Activated B cell treated with CpG ODN at 0.5 μM for 24 hours (primary cell): ENCODE data around the gene NLK. TPM values are rescaled to one million over a fixed set of nuclear protein-coding genes. Genes with fewer than 3 reads are reported as not detected.

Experiments used
- ATAC-seq: fragments of 200-7000 bp; cut with Tn5 transposase; one replicate; pipeline ENCODE4 v1.10.0; 2021; ENCODE audit warnings: low read depth, mild to moderate bottlenecking, moderate library complexity
- CTCF ChIA-PET: fragments of 350-600 bp; sonication (Branson Sonifier 250); formaldehyde crosslinking; loops from one replicate; lab custom pipeline; 2021; ENCODE audit warnings: antibody characterized with exemption; lab: Charles Lee
- POLR2A ChIA-PET: fragments of 350-600 bp; sonication (Branson Sonifier 250); formaldehyde crosslinking; loops from one replicate; lab custom pipeline; 2021; ENCODE audit warnings: antibody characterized with exemption; lab: Charles Lee
- DNase-seq: peaks from one replicate; pipeline ENCODE4 v3.0.0; 2022
- H3K27ac Mint-ChIP-seq: one replicate; pipeline ENCODE4 v1.8.0; 2020; ENCODE audit warnings: mixed read lengths
- H3K27me3 Mint-ChIP-seq: one replicate; pipeline ENCODE4 v1.8.0; 2021; ENCODE audit warnings: mixed read lengths
- H3K36me3 Mint-ChIP-seq: one replicate; pipeline ENCODE4 v1.8.0; 2021; ENCODE audit warnings: low read depth, mixed read lengths
- H3K4me1 Mint-ChIP-seq: one replicate; pipeline ENCODE4 v1.8.0; 2021; ENCODE audit warnings: mixed read lengths
- H3K4me3 Mint-ChIP-seq: one replicate; pipeline ENCODE4 v1.8.0; 2020; ENCODE audit warnings: mild to moderate bottlenecking, mixed read lengths
- H3K9me3 Mint-ChIP-seq: one replicate; pipeline ENCODE4 v1.8.0; 2020; ENCODE audit warnings: mixed read lengths
- intact Hi-C: fragments of 100-400 bp; cut with micrococcal nuclease; formaldehyde crosslinking; loops from one replicate; pipeline ENCODE4 v1.15.1; 2024
- total RNA-seq: library from RNA; stranded (reverse); gene quantifications from 2 replicates; pipeline ENCODE4 v1.2.3, GENCODE V29; 2022
- TF ChIP-seq, protein P1 (sequence below): fragments of 200-600 bp; IDR thresholded peaks from one replicate; pipeline ENCODE4 v1.8.0; 2022; ENCODE audit warnings: antibody characterized with exemption, mild to moderate bottlenecking

Gene NLK
- total RNA-seq, 1 donor from 2014 or later, result 24.6 TPM

GRCh38 chr17:28194382-28194781, 151.9 kb downstream of the NLK start:
- Mint-ChIP-seq H3K27ac (no peak overlapping the region), H3K36me3 (peaks cover 73% of the 10 kb centered on the region), H3K27me3 (no peaks in the 10 kb centered on the region), H3K9me3 (no peaks in the 10 kb centered on the region), H3K4me3 (no peak overlapping the region), H3K4me1 (peaks cover 9% of the 10 kb centered on the region)
- TF ChIP-seq, protein P1, sequence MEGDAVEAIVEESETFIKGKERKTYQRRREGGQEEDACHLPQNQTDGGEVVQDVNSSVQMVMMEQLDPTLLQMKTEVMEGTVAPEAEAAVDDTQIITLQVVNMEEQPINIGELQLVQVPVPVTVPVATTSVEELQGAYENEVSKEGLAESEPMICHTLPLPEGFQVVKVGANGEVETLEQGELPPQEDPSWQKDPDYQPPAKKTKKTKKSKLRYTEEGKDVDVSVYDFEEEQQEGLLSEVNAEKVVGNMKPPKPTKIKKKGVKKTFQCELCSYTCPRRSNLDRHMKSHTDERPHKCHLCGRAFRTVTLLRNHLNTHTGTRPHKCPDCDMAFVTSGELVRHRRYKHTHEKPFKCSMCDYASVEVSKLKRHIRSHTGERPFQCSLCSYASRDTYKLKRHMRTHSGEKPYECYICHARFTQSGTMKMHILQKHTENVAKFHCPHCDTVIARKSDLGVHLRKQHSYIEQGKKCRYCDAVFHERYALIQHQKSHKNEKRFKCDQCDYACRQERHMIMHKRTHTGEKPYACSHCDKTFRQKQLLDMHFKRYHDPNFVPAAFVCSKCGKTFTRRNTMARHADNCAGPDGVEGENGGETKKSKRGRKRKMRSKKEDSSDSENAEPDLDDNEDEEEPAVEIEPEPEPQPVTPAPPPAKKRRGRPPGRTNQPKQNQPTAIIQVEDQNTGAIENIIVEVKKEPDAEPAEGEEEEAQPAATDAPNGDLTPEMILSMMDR, result no peak
- ChIA-PET POLR2A (no interaction called here), CTCF (no interaction called here)
- ATAC-seq (no peak), DNase-seq (no peak)
- intact Hi-C loops, result no loop called here

DNA sequence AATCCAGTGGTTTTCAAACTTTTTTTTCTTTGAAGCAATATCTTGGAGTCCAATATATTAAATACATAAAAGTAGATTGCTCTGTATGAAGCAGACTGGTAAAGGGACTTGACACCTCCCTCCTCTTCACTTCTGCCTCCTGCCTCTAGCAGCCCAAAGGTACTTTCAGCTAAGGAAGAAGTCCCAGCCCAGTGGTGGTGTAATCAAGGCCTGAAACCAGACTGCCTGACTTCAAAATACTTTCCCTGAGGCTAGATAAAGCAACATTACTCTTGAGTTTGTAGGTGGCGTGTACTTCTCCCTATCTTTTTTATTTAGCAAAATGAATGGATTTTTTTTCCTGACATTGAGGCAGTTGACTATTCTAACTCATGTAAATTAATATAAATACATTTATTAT, 154.2 kb downstream of the NLK start:
- H3K4me1 Mint-ChIP-seq, result peaks cover 9% of the 10 kb centered on the region
- ATAC-seq (no peak), DNase-seq (no peak)
- H3K27me3 Mint-ChIP-seq, result no peaks in the 10 kb centered on the region
- H3K27ac Mint-ChIP-seq, result no peak overlapping the region
- intact Hi-C loops, result no loop called here
- no peak overlapping the region for H3K4me3 Mint-ChIP-seq
- TF ChIP-seq, protein P1, result no peak
- ChIA-PET POLR2A (no interaction called here), CTCF (no interaction called here)
- H3K9me3 Mint-ChIP-seq, result no peaks in the 10 kb centered on the region
- H3K36me3 Mint-ChIP-seq, result peaks cover 56% of the 10 kb centered on the region

- H3K27ac Mint-ChIP-seq, result no peak overlapping the region
- TF ChIP-seq, protein P1, result no peak
- DNase-seq, result no peak
- CTCF ChIA-PET, result no interaction called here
- H3K27me3 Mint-ChIP-seq, result no peaks in the 10 kb centered on the region
- H3K9me3 Mint-ChIP-seq, result no peaks in the 10 kb centered on the region
- POLR2A ChIA-PET, result no interaction called here
- H3K4me1 Mint-ChIP-seq, result no peaks in the 10 kb centered on the region
- peaks cover 37% of the 10 kb centered on the region for H3K36me3 Mint-ChIP-seq
- ATAC-seq, result no peak
- no peak overlapping the region for H3K4me3 Mint-ChIP-seq
- intact Hi-C loops, result no loop called here
Observed at GRCh38 chr17:28199115-28199514, 156.6 kb downstream of the NLK start.

DNA sequence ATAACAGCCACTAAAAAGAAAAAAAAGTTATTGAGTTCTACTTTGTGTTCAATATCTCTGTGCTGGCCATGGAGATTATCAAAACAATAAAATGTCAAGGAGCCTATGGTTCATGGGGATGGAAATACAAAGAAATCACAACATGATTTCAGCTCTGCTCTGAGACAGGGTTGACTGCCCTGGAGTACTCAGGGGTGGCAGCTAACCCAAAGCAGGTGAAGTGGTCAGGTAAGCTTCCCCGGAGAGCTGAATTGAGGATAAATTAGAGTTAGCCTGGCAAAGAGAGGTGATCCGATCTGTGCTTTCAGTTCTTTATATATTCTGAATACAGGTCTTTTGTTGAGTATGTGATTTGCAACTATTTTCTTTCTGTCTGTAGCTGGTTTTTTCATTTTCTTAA, 157.3 kb downstream of the NLK start:
- DNase-seq (no peak), ATAC-seq (no peak)
- Mint-ChIP-seq H3K4me3 (no peak overlapping the region), H3K27ac (no peak overlapping the region), H3K36me3 (peaks cover 32% of the 10 kb centered on the region), H3K9me3 (no peaks in the 10 kb centered on the region), H3K4me1 (no peaks in the 10 kb centered on the region), H3K27me3 (no peaks in the 10 kb centered on the region)
- intact Hi-C loops, result no loop called here
- ChIA-PET CTCF (no interaction called here), POLR2A (no interaction called here)
- TF ChIP-seq, protein P1, result no peak

DNA sequence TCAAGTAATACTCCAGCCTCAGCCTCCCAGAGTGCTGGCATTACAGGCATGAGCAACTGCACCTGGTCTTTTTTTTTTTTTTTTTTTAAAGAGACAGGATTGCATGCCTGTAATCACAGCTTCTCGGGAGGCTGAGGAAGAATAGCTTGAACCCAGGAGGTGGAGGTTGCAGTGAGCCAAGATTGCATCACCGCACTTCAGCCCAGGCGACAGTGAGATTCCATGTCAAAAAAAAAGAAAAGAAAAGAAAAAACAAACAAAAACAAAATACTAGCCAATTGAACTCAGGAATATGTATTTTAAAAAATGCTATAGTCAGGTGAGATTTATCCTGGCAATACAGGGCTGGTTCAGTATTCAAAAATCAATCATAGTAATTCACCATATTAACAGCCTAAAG, 158.8 kb downstream of the NLK start:
- TF ChIP-seq, protein P1, result no peak
- Mint-ChIP-seq H3K4me3 (no peak overlapping the region), H3K27me3 (no peaks in the 10 kb centered on the region), H3K9me3 (no peaks in the 10 kb centered on the region), H3K27ac (no peak overlapping the region), H3K36me3 (peaks cover 16% of the 10 kb centered on the region), H3K4me1 (no peaks in the 10 kb centered on the region)
- DNase-seq, result no peak
- ATAC-seq, result no peak
- intact Hi-C loops, result no loop called here
- ChIA-PET CTCF (no interaction called here), POLR2A (interaction anchor here (0.6 kb wide), 1 partner anchor 49 kb away, joined by 5 read pairs; no protein-coding TSS in a partner anchor)
